GM06990 (cell line): Measurements from ENCODE around the gene OAS2.

Experiments used
- DNase-seq: peaks from one replicate; pipeline ENCODE4 v3.0.0-alpha.2; 2011; ENCODE audit not compliant: insufficient read length; ENCODE audit errors: extremely low read depth
- H3K27me3 ChIP-seq: replicated peaks from 2 replicates; pipeline ENCODE4 v1.6.0; 2011; ENCODE audit warnings: low read length; ENCODE audit not compliant: control insufficient read depth, insufficient read depth
- H3K36me3 ChIP-seq: 2 replicates; pipeline ENCODE4 v1.5.1; 2011; ENCODE audit warnings: low read length; ENCODE audit not compliant: control insufficient read depth, insufficient read depth
- H3K4me3 ChIP-seq: replicated peaks from 2 replicates; pipeline ENCODE4 v1.5.1; 2011; ENCODE audit warnings: low read depth, mild to moderate bottlenecking, control low read depth, low read length
- TF ChIP-seq, protein P1 (sequence below): IDR thresholded peaks from 2 replicates; pipeline ENCODE4 v1.5.1; 2011; ENCODE audit warnings: low read length, control low read depth, mild to moderate bottlenecking, inconsistent platforms; ENCODE audit not compliant: insufficient read depth, poor library complexity, severe bottlenecking

The OAS2 gene

GRCh38 chr12:112939761-112940381, 38.4 kb upstream of the OAS2 start:
- peaks cover 2% of the 10 kb centered on the region for H3K36me3 ChIP-seq
- no peaks in the 10 kb centered on the region for H3K27me3 ChIP-seq
- DNase-seq: peak; percentile 54
- peak overlapping the region; percentile 73 for H3K4me3 ChIP-seq
- TF ChIP-seq, protein P1, sequence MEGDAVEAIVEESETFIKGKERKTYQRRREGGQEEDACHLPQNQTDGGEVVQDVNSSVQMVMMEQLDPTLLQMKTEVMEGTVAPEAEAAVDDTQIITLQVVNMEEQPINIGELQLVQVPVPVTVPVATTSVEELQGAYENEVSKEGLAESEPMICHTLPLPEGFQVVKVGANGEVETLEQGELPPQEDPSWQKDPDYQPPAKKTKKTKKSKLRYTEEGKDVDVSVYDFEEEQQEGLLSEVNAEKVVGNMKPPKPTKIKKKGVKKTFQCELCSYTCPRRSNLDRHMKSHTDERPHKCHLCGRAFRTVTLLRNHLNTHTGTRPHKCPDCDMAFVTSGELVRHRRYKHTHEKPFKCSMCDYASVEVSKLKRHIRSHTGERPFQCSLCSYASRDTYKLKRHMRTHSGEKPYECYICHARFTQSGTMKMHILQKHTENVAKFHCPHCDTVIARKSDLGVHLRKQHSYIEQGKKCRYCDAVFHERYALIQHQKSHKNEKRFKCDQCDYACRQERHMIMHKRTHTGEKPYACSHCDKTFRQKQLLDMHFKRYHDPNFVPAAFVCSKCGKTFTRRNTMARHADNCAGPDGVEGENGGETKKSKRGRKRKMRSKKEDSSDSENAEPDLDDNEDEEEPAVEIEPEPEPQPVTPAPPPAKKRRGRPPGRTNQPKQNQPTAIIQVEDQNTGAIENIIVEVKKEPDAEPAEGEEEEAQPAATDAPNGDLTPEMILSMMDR: no peak

- TF ChIP-seq, protein P1: no peak
- H3K4me3 ChIP-seq: no peak overlapping the region
- H3K36me3 ChIP-seq: peaks cover 4% of the 10 kb centered on the region
- H3K27me3 ChIP-seq: no peaks in the 10 kb centered on the region
- DNase-seq: no peak
These were observed 36.6 kb upstream of the OAS2 start for GRCh38 chr12:112941528-112942335.

GRCh38 chr12:112942572-112942971, 35.7 kb upstream of the OAS2 start:
- Histone ChIP-seq H3K36me3 (peaks cover 4% of the 10 kb centered on the region), H3K27me3 (no peaks in the 10 kb centered on the region), H3K4me3 (no peak overlapping the region)
- no peak for DNase-seq
- TF ChIP-seq, protein P1: no peak

DNA sequence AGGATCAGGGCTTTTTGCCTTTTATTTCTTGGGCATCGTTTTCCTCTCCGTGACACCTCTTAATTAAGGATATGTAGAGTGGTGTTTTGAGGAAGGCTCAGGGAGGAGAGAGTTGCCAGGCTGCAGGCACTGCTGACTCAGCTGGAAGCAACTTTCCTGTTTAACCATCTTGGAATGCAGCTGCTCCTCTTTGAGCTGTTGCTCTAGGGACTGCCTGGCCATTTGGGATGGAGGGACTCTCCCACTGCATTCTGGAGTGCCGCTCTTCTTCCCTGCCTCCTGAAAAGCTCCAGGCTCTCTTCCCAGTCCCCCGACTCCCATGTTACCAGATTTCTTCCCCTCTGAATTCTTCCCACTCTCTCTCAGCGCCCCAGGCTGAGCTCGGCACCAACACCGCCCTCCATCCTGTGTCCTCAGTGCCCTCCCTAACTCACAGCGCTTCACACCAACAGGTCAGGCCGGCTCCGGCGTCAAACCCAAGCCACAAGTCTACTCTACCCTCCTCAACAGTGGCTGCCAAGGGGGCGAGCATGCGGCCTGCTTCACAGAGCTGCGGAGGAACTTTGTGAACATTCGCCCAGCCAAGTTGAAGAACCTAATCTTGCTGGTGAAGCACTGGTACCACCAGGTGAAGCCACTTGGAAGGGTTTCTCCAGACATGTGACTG, 34.2 kb upstream of the OAS2 start:
- no peak for DNase-seq
- TF ChIP-seq, protein P1: no peak
- Histone ChIP-seq H3K36me3 (peaks cover 8% of the 10 kb centered on the region), H3K27me3 (no peaks in the 10 kb centered on the region), H3K4me3 (no peak overlapping the region)

GRCh38 chr12:112945515-112945914, 32.8 kb upstream of the OAS2 start:
- no peak for DNase-seq
- H3K4me3 ChIP-seq: no peak overlapping the region
- H3K27me3 ChIP-seq: no peaks in the 10 kb centered on the region
- TF ChIP-seq, protein P1: no peak
- H3K36me3 ChIP-seq: peaks cover 8% of the 10 kb centered on the region
